GM04503 (cell line): ENCODE measurements around the gene FASN.

ENCODE experiments used
- DNase-seq: peaks from one replicate; pipeline ENCODE4 v3.0.0-alpha.2; 2012; ENCODE audit warnings: low read depth

Gene FASN

GRCh38 chr17:82101301-82101715 is 3.3 kb upstream of the FASN start:
- DNase-seq: no peak

- DNase-seq: no peak
Observed at GRCh38 chr17:82100502-82101298, 2.7 kb upstream of the FASN start.

GRCh38 chr17:82098939-82099763 is 1.1 kb upstream of the FASN start:
- DNase-seq: no peak

- no peak for DNase-seq
Observed at GRCh38 chr17:82097919-82098168, 192 bp downstream of the FASN start.

- peak; percentile 15 for DNase-seq
Observed at GRCh38 chr17:82097184-82097918, 685 bp downstream of the FASN start.

GRCh38 chr17:82096709-82097183 is 1.3 kb downstream of the FASN start:
- no peak for DNase-seq

- no peak for DNase-seq
Observed at GRCh38 chr17:82095777-82096708, 2.0 kb downstream of the FASN start.

GRCh38 chr17:82094931-82095776 is 2.9 kb downstream of the FASN start:
- DNase-seq: no peak

- DNase-seq: no peak
Observed at GRCh38 chr17:82092995-82093751, 4.9 kb downstream of the FASN start.

- no peak for DNase-seq
Observed at GRCh38 chr17:82092628-82092994, 5.4 kb downstream of the FASN start.

- no peak for DNase-seq
Observed at GRCh38 chr17:82092094-82092586, 5.9 kb downstream of the FASN start.

- DNase-seq: no peak
Observed at GRCh38 chr17:82091264-82092066, 6.6 kb downstream of the FASN start.

GRCh38 chr17:82090549-82091263 is 7.3 kb downstream of the FASN start:
- DNase-seq: no peak

GRCh38 chr17:82089723-82090548 is 8.1 kb downstream of the FASN start:
- DNase-seq: no peak

GRCh38 chr17:82088838-82089722 is 9.0 kb downstream of the FASN start:
- no peak for DNase-seq
